Transverse colon (tissue), 4 donors: ENCODE results near the gene OR10H4. TPM values are rescaled to one million over a fixed set of nuclear protein-coding genes. Genes with fewer than 3 reads are reported as not detected.
A peak's percentile ranks its signal among the peaks of the same experiment; 100 is the strongest.
"Not testable (repeated sequence)": the region's sequence is repeated elsewhere in the genome, so short reads cannot be mapped to it uniquely, and the experiment has no call there.

ENCODE experiments used
- DNase-seq: peaks from one replicate; pipeline ENCODE4 v3.0.0-alpha.2; 2019
- H3K27ac ChIP-seq, 4 donors: fragments of 200-600 bp; sonication (generic); 2 replicates each; pipeline ENCODE4 v1.5.1; 2016 to 2018; ENCODE audit warnings: inconsistent platforms in 4 of 4
- H3K27me3 ChIP-seq: fragments of 200-600 bp; sonication (generic); 2 replicates; pipeline ENCODE4 v1.5.1; 2017; ENCODE audit warnings: inconsistent platforms
- H3K36me3 ChIP-seq, 4 donors: fragments of 200-600 bp; sonication (generic); 2 replicates each; pipeline ENCODE4 v1.5.1; 2017 to 2019; ENCODE audit warnings: inconsistent platforms in 4 of 4
- H3K4me1 ChIP-seq, 4 donors: fragments of 200-600 bp; sonication (generic); 2 replicates each; pipeline ENCODE4 v1.5.1; 2017 to 2020; ENCODE audit warnings: inconsistent platforms in 4 of 4
- H3K4me3 ChIP-seq, 4 donors: fragments of 200-600 bp; sonication (generic); 1 replicate in 1 of 4; 2 replicates in 3 of 4; pipeline versions ENCODE4 v1.5.1 to v1.6.1; 2017 to 2019; ENCODE audit warnings: inconsistent platforms in 4 of 4
- H3K9me3 ChIP-seq, 2 donors: fragments of 200-600 bp; sonication (generic); 2 replicates each; pipeline ENCODE4 v1.5.1; 2017 to 2019; ENCODE audit warnings: inconsistent platforms in 2 of 2
- EP300 ChIP-seq: sonication (generic); formaldehyde crosslinking; IDR thresholded peaks from one replicate; pipeline ENCODE4 v1.6.1; 2017; ENCODE audit warnings: antibody characterized with exemption, low read depth
- POLR2A ChIP-seq: fragments of 450-650 bp; IDR thresholded peaks from one replicate; pipeline ENCODE4 v1.6.1; 2016; ENCODE audit warnings: antibody characterized with exemption, mild to moderate bottlenecking, moderate library complexity
- POLR2AphosphoS5 ChIP-seq, 3 donors: sonication (generic); formaldehyde crosslinking; IDR thresholded peaks; one replicate each; pipeline ENCODE4 v1.6.1; 2016; ENCODE audit warnings: antibody characterized with exemption in 3 of 3
- WGBS, 2 donors: methylation state at CpG; one replicate each; pipeline ENCODE4 v1.1.5; 2018; ENCODE audit warnings: low coverage in 1 of 2; 5-methylcytosine and 5-hydroxymethylcytosine counted together
- in situ Hi-C, 4 donors: fragments of 200-750 bp; cut with MboI; loops; one replicate each; pipeline versions ENCODE4 v1.15.0 to v1.15.1; 2017; ENCODE audit warnings: low sequenced_read_pairs in 3 of 4, low pct_ligation_motif_present in 1 of 4, low pct_unique_long_range_greater_than_20kb in 1 of 4
- intact Hi-C: fragments of 100-400 bp; cut with DNase I; formaldehyde crosslinking; loops from one replicate; pipeline ENCODE4 v1.15.1; 2023; ENCODE audit warnings: low total_unique reads
- total RNA-seq, 4 donors: library from RNA; depleted of rRNA; stranded (reverse); fragments of >200 nt; gene quantifications; one replicate each; pipeline ENCODE4 v1.1.0, GENCODE V29; 2016
- TF ChIP-seq, protein P1 (sequence below), 5 experiments: fragments of 200-600 bp in 3 of 5; fragments of 450-650 bp in 2 of 5; sonication (generic) in 3 of 5; IDR thresholded peaks; 1 replicate in 2 of 5; 2 replicates in 3 of 5; pipeline ENCODE4 v1.5.1; 2016 to 2017; ENCODE audit warnings: antibody characterized with exemption in 5 of 5, inconsistent platforms in 3 of 5, mild to moderate bottlenecking in 2 of 5, moderate library complexity in 1 of 5

The OR10H4 gene
- total RNA-seq, 4 donors from 2014 or later = not detected

DNA sequence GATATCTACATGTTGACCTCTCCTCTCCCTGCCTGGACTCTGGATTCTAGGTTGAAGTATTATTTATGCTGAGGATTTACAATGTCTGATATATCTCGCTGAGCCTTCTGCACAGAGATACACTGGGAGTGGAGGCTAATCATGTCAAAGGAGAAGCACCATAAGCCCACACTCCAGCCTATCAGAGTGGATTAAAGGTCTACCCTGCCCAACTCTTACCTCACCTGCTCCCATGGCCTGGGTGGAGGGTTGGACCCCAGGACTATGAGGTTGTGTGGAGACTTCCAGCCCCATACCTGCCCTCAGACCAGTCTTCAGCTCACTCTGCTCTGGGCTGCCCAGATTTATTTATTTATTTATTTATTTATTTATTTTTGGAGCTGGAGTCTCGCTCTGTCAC is 15.4 kb downstream of the OR10H4 start:
- H3K9me3 ChIP-seq = no peaks in the 10 kb centered on the region
- H3K27ac ChIP-seq = no peak overlapping the region
- peaks cover 8% of the 10 kb centered on the region for H3K27me3 ChIP-seq
- TF ChIP-seq EP300 = no peak
- TF ChIP-seq POLR2AphosphoS5 (IDR thresholded peaks at IDR 0.05) = no peak
- TF ChIP-seq, protein P1, sequence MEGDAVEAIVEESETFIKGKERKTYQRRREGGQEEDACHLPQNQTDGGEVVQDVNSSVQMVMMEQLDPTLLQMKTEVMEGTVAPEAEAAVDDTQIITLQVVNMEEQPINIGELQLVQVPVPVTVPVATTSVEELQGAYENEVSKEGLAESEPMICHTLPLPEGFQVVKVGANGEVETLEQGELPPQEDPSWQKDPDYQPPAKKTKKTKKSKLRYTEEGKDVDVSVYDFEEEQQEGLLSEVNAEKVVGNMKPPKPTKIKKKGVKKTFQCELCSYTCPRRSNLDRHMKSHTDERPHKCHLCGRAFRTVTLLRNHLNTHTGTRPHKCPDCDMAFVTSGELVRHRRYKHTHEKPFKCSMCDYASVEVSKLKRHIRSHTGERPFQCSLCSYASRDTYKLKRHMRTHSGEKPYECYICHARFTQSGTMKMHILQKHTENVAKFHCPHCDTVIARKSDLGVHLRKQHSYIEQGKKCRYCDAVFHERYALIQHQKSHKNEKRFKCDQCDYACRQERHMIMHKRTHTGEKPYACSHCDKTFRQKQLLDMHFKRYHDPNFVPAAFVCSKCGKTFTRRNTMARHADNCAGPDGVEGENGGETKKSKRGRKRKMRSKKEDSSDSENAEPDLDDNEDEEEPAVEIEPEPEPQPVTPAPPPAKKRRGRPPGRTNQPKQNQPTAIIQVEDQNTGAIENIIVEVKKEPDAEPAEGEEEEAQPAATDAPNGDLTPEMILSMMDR (IDR thresholded peaks at IDR 0.05) = no peak
- no peak for TF ChIP-seq POLR2A
- H3K36me3 ChIP-seq = no peaks in the 10 kb centered on the region
- 61% methylated on average over 2 of the region's 2 CpGs; no CpG with 5 or more reads in 1 of the 2 donors for WGBS, 2 donors
- H3K4me1 ChIP-seq = no peaks in the 10 kb centered on the region
- no peak for DNase-seq
- no peak overlapping the region for H3K4me3 ChIP-seq
- in situ Hi-C loops = no loop called here
- intact Hi-C loops = no loop called here

DNA sequence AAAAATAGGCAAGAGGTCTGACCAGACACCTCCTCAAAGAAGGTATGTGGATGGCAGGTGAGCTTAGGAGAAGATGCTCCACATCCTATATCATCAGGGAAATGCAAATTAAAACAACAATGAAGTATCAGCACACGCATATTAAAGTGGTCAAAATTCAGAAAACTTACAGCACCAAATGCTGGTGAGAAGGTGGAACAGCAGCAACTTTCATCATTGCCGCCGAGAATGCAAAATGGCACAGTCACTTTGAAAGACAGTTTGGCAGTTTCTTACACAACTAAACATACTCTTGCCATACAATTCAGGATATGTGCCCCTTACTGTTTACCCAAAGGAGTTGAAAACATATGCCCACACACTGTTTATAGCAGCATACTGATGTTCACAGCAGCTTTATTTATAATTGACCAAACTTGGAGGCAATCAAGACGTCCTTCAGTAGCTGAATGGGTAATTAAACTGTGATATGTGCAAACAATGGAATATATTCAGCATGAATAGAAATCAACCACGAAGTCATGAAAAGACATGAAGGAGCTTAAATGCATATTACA is 22.5 kb downstream of the OR10H4 start:
- in situ Hi-C loops = no loop called here
- no peaks in the 10 kb centered on the region for H3K4me1 ChIP-seq
- no peak overlapping the region for H3K4me3 ChIP-seq
- no peak for DNase-seq
- intact Hi-C loops = no loop called here
- WGBS, 2 donors = 20 to 37% methylated on average over 1 to 5 of the region's 5 CpGs
- no peaks in the 10 kb centered on the region for H3K36me3 ChIP-seq
- TF ChIP-seq, protein P1 (IDR thresholded peaks at IDR 0.05) = peak in 1 of 5 experiments; percentile 12
- no peak for TF ChIP-seq EP300
- no peak overlapping the region for H3K27ac ChIP-seq
- peaks cover 5% of the 10 kb centered on the region for H3K27me3 ChIP-seq
- no peaks in the 10 kb centered on the region for H3K9me3 ChIP-seq

DNA sequence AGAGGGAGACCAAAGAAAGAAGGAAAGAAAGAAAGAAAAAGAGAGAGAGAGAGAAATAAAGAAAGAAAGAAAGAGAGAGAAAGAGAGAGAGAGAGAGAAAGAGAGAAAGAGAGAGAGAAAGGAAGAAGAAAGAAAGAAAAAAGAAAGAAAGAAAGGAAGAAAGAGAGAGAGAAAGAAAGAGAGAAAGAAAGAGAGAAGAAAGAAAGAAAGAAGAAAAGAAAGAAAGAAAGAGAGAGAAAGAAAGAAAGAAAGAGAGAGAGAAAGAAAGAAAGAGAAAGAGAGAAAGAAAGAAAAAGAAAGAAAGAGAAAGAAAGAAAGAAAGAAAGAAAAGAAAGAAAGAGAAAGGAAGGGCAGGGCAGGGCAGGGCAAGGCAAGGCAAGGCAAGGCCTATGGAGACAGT is 23.2 kb downstream of the OR10H4 start:
- H3K4me1 ChIP-seq, H3K4me3 ChIP-seq, H3K36me3 ChIP-seq, intact Hi-C loops, H3K27me3 ChIP-seq, in situ Hi-C loops, H3K9me3 ChIP-seq, DNase-seq, H3K27ac ChIP-seq: not testable (repeated sequence)

DNA sequence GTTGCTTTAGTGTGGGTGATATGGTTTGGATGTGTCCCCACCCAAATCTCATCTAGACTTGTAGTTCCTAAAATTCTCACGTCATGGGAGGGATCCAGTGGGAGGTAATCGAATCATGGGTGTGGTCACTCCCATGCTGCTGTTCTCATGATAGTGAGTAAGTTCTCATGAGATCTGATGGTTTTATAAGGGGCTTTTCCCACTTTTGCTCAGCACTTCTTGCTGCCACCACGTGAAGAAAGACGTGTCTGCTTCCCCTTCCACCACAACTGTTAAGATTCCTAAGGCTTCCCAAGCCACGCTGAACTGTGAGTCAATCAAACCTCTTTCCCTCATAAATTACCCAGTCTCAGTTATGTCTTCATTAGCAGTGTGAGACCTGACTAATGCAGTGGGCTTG is 26.0 kb downstream of the OR10H4 start:
- Histone ChIP-seq H3K4me1 (no peaks in the 10 kb centered on the region), H3K4me3 (no peak overlapping the region), H3K27me3 (peaks cover 11% of the 10 kb centered on the region), H3K27ac (no peak overlapping the region), H3K9me3 (no peaks in the 10 kb centered on the region), H3K36me3 (no peaks in the 10 kb centered on the region)
- intact Hi-C loops (no loop called here), in situ Hi-C loops (no loop called here)
- DNase-seq = no peak
- 29 to 57% methylated on average over 3 to 5 of the region's 5 CpGs for WGBS, 2 donors
- no peak for TF ChIP-seq POLR2AphosphoS5 (IDR thresholded peaks at IDR 0.05)
- TF ChIP-seq POLR2A = no peak
- TF ChIP-seq EP300 = no peak
- TF ChIP-seq, protein P1 (IDR thresholded peaks at IDR 0.05) = no peak

DNA sequence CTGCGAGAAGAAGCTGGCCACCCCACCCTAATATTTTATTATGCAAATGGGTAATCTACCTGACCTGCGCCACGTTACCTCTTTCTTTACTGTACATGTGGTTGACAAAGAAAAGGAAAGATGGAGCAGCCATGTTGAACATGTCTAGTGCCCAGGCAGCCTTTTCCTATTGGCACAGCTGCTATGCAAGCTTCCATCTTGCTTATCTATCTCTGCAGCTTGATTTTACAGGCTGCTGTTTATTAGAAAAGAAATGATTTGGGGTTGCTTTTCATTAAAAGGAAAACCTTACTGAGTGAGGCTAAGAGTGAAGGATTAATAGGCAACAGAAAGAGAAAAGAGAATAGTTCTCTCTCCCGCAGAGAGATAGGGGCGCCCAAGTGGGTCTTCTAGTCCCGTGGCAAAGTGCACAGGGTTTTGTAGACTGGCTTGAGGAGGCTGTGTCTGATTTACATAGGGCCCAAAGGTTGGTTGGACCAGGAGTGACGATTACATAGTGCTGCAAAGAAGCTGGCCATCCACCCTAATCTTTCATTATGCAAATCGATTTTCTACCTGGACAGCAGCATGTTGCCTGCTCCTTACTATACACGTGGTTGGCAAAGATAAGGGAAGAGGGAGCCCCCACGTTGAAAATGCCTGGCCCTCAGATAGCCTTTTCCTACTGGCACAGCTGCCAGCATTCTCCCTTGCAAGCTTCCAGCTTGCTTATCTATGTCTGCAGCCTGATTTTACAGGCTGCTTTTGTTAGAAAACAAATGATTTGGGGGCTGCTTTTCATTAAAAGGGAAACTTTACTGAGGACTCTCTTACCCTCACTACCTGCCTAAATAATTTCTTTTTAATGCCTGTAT is 28.3 kb downstream of the OR10H4 start:
- TF ChIP-seq POLR2AphosphoS5 (IDR thresholded peaks at IDR 0.05) (no peak), POLR2A (no peak), EP300 (no peak)
- TF ChIP-seq, protein P1 (IDR thresholded peaks at IDR 0.05) = no peak
- H3K36me3 ChIP-seq = no peaks in the 10 kb centered on the region
- 32 to 69% methylated on average over 3 to 10 of the region's 10 CpGs for WGBS, 2 donors
- no peak overlapping the region for H3K4me3 ChIP-seq
- intact Hi-C loops = no loop called here
- H3K27me3 ChIP-seq = peaks cover 26% of the 10 kb centered on the region
- H3K9me3 ChIP-seq = no peaks in the 10 kb centered on the region
- H3K4me1 ChIP-seq = no peaks in the 10 kb centered on the region
- H3K27ac ChIP-seq = no peak overlapping the region
- in situ Hi-C loops = no loop called here
- no peak for DNase-seq
